ENCODE data around the gene PLOD2.

Gene PLOD2

DNA sequence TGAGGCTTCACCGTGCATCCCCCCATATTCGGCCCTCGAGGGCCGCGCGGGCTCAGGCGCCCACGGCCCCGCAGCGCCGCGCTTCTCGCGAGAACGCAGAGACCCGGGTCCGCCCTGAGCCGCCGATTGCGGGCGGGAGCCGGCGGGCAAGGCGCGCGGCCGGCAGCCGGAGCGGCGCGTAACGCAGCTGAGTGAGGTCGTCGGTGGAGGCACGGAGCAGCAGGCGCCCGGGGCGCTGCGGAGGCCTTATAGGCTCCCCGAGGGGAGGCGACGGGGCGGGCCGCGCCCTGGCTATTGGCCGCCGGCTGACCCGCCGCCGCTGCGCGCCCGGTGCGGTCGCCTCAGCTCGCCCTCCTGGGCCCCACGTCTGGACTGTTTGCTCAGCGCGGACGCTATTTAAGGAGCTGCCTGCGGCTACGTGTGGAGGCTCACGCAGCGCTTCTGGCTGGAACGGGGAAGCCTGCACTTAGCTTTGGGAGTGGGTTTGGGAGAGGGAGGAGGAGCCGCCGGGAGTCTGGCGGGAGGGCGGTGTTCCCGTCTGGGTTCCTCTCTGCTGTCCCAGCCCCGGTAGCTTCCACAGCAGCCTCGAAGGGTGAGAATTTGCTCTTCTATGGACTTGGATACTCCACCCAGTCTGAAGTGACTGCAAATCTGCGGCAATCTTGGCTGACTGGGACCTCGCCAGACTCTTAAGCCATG, at the start of gene PLOD2:
Gene PLOD2 (minus strand): TSS at position 221 of the 699 bp plus-strand sequence. CDS start 195 bp downstream, at position 26.
- no peak for DNase-seq

DNA sequence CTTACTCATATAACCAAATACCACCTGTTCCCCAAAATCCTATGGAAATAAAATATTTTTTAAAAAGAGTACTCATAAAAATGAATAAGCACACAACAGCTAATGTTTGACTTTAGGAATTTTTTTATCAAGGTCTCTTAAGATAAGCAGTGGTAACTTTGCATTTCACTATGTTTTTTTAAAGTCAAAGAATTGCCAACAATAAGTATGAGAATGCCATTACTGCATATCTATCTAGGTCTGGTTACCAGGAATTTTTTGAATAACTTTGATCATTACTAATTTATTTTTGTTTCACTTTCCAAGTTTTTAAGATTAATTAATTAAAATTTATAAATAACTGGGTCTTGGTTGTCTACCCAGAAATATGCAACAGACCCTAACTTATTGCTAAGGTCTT, 48.4 kb upstream of the PLOD2 start:
- no peak for DNase-seq

DNA sequence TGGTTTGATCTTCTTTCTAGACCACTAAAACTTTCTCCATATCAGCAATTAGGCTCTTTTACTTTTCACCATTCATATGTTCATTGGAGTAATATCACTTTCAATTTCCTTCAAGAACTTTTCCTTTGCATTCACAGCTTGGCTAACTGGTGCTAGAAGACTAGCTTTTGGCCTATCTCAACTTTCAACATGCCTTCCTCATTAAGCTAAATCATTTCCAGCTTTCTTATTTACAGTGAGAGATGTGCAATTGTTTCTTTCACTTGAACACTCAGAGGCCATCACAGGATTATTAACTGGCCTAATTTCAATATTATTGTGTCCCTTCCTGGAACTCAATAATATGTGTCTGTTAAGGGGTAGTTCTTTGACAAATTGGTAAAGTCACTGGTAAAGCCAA, 42.8 kb upstream of the PLOD2 start:
- DNase-seq = no peak

DNA sequence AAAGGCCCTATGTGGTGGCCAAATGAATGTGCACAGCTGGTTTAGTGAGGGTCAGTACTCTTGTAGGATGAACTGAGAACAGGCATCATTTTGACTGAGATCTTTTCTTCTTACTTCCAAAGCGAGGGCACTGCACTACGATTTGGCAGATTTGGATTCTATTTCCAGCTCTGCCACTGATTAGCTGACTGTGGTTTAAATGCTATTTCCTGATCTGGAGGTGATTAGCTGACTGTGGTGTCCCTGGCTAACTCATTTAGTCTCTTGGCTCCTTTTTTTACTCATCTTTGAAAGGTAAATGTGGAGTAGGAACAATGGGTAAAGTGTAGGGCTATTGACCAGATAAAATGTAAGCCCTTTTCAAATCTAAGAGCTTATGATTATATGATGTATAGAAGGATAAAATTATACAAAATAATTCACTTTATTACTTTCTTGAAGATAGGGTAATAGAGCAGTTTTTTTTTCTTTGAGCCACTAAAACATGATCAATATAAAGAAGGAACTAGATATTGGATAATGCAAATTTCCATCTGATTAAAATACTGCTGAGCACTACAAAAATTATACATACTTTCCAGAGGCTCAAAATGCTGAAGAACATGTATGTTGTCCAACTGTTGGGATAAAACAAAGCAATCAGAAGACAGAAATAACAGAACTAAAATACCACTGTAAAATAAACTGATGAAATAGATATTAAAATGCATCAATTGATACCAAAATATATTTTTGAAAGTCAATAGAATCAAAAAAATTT, 39.7 kb upstream of the PLOD2 start:
- no peak for DNase-seq

DNA sequence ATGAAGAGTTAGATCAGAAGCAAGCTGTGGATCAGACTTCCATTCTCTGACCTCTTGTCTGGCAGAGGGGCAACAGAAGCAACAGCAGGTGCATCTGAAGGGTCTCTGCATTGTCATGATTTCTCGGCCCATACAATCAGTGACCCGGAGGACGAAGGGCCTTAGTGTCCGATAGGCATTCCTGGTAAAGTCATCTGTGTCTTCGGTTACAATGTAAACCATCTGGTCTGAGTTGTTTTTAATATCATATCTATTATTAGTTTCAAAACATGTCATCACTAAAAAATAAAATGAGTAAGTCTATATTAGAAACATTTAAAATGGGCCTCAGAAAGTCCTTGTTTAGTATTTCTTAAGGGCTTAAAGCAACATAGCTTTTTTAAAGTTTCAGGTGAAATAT, 38.8 kb upstream of the PLOD2 start:
- DNase-seq = no peak

DNA sequence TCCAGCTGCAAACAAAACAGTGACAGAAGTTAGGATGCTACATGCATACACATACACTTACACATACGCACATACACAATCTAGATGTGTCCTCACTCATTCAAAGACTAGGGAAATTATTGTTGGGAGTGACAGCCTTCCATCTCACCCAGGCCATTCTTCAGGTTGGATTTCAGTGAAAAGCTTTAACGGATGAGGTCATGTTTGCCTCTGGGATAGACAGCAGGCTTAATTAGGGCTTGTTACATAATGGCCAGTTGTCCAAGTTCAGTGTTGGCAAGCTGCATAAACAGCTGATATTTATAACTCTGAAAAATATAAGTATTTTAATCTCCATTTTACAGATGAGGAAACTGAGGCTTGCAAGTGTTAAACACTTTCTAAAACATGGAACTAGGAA, 35.8 kb upstream of the PLOD2 start:
- DNase-seq = no peak

DNA sequence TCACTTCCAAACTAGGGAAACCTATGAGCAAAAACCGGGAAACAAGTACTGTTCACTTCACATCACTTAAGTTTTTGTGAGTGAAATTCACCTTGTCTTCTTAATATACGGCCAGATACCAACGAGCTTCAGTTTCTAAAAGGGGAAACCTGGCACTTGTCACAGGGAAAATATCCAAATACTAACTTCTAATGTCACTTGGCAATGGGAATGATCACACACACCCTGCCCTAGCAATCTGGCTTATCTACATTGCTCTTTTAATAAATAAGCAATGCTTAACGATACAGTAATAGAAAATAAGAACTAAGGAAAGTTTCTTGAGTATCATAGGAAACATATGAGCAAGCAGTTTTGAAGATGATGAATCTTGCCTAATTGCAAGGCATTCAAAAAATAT, 34.6 kb upstream of the PLOD2 start:
- no peak for DNase-seq

DNA sequence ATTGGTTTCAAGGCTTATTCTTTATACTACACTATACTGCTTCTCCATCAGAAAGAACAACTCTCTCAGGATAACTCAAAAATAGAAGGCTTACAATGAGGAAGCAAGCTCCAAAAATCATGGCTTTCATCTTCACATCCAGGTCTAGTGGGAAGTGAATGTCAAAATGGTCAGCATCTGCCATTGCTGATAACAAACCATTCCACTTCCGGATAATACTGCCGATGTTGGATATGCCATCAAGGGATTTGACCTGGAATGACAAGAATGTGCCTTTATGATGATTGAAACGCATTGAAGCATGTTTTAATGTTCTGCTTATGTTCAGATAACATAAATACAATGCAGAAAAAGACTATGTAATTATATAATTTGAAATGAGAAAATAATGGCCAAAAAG, 34.0 kb upstream of the PLOD2 start:
- no peak for DNase-seq

DNA sequence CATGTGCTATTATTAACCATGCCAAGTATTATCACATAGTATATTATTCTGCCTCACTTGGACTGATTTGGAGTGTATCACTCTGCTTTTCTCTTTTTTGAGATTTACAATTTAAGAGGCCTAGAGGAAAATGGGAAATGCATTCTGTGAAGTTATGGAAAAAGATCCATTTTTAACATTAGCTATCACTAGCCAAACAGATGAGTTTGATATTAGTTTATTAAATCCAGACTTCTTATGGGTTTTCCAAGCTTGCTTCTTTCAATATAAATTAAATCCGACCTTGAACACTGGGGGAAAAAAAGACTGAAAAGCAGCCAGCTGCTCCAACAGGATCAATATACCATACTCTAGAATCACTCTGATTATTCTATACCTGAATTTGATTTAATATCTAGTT, 30.1 kb upstream of the PLOD2 start:
- DNase-seq = no peak

DNA sequence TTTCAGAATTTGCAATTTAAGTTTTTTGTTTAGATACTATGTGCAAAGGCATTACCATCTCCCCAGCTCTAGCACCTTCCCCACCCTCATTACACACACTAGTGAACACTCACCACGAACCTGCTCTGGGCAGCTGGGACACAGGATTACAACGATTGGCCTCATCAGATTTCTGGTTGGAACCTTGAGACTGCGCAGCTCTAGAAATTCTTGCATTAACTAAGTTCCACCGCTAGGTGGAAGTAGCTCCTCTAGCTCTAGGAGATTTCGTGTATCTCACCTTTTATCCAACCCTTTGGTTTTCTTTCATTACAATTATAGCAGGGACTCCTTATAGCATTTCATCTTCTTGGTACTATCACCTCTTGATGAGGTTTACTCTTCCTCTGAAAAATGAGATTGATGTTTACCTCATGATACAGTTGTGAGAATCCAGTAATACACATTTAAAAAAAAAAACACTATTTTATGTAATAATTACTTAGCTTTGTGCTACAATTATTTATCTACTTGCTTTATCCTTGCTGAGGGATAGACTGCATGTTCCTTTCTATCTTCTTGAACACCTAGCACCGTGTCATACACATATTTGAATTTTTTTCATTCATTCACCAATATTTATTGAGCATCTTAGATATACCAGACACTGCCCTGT, 28.7 kb upstream of the PLOD2 start:
- DNase-seq = no peak

DNA sequence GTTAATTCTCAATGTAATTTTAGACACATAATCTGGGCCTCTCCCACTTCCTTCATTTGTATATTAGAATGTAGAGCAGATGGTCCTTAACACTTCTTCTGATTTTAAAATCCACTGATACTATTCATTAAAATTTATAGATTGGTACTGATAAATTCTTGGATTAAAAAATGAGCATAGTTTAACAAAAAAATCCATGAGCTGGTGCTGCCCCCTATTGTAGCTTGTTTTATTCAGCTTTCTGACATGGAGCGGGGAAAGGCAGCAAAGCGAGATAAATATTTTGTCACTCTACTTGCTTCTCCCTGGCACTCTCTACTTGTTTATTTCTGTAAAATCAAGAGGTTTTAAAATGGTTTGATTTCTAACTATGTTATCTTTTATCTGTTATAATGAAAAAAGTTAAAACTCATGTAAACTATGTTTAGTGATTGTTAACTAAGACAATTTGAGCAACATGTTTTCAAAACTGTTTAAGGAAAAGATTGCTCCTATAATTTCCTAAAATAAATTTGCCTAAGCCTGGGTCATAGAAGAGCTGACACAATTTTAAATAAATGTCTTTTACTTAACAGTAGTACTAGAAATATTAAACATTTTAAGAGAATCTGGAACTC, 26.5 kb upstream of the PLOD2 start:
- no peak for DNase-seq

DNA sequence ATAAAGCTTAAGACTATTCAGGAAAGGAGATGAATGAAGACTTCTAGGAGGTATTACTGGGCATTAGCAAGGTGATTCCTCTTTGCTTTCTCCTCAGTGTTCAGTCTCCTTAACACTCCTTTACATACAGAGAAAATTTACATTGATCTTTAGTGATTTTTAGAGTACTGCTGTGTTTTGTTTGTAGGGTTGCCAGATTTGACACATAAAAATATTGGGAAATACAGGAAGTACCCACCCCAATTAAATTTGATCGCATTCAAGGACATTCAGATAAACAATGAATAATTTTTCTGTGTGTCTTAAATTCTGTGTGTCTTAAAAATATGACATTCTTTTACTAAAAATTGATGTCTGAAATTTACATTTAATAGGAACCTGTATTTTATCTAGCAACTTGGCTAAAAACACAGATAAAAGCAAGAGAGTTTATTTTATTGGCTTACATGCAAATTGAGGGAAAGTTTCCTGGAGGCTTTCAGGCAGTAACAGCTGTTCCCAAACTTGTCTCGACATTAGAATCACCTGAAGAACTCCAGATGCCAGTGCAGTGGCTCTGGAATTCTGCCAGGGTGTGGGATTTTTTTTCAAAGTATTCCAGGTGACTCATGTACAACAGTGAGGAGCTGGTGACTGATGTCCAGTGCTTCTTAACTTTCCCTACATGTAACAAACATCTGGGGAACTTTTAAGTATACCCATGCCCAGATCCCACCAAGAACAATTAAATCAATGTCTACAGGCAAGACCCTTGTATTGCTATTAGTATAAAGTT, 23.4 kb upstream of the PLOD2 start:
- no peak for DNase-seq

DNA sequence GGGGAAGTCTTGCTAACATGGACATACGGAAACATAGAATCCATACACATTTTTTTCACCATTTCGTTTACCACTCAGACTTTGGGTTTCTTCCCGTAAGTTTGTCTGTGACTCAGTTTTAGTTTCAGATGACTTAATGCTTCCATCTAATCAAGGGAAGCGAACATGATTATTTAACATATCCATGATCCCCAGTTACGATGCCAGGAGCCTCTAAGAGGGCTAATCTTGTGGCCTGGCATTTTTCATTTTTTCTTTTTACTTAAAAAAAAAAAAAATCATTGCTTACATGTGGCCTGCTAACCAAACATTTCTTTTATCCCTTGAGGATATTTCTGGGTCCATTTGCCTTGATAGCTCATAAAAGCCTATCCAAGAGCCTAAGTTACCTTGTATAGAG, 20.2 kb upstream of the PLOD2 start:
- no peak for DNase-seq

DNA sequence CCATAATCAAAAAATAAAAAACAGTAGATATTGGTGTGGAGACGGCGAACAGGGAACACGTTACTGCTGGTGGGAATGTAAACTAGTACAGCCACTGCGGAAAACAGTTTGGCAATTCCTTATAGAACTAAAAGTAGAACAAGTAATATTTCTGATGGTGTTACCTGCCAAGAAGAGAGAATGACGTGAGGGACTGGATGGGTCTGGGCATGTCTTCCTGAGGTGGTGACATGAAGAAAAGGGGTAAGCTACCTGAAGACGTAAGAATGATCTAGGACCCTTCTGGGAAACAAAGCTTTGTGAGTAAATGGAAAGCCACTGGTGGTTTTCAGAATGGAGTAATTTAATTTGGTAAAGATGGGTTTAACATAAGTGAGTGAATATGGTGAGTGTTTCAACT, 19.4 kb upstream of the PLOD2 start:
- no peak for DNase-seq

DNA sequence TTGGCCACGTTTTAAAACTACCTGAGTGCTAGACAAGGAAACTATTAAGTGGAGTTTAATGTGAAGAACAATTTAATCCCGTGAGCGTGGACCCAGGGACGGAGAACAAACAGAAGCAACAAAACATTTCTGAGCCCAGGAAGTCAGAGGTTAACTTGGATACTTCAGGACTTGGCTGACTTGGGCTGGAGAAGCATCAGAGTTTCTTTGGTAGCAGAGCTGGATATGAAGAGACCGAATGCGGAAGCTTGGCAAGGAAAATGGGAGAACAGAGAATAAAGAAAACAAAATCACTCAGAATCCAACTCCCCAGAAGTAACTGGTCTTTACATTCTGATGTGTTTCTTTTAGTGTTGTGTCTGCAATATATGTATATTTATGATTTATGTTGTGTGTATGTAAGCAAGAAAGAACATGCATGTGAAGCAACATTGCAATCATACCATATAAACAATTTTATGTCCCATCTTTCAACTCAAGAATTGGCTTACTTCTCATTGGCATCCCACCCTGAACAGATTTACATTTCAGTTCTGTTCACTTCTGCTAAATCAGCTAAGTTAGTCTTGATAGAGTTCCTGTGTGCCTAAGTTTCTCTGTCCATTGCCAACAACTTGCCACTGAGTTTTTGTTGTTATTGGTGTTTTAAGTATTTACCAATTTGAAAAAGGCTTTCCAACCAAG, 17.2 kb upstream of the PLOD2 start:
- DNase-seq = no peak

DNA sequence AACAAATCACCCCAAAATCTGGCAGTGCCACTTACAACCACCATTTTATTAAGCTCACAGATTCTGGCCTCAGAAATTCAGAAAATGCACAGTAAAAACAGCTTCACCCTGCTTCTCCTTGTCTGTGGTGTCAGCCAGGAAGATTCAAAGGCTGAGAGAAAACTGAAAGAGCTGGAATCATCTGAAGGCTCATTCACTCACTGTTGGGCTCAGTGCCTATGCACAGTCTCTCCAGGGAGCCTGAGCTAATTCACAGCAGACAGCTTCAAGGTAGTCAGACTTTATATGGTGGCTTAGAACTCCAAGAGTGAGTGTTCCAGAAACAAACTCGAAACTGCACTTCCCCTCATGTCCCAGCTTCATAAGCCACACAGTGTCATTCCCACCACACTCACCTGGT, 16.5 kb upstream of the PLOD2 start:
- DNase-seq = no peak

DNA sequence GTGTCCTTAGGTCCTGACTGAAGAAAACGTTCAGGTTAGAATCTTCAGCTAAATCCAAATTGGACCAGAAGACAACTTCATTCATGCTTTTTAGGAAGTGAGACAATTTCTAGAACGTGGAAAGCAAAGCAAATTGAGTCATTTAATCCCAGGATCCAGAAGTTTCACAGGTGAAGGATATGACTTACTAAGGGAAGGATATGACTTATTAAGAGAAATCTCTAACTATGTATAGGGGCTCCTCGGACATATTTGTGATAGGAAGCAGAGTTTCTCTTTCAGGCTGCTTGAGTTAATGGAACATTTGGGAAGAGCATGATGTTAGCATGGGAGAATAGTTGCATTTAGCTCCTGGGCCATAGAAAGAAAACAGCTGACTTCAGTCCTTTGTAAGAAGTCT, 16.1 kb upstream of the PLOD2 start:
- no peak for DNase-seq

DNA sequence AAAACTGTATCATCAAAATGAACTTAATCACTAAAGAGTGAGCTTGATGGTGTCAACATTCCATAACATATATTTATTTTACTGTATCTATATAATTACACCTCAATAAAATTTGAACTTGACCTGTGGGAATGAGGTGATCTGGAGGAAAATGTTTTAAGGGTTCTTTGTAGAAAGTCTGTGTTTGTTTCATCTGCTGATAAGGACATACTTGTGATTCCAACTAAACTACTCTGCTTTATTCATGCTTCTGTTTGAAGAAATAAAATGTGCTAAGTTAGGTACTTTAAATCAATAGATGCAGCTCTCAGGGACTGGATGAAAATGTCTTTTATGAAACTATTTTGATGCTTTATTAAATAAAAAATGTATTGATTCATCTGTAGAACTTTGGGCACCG, 11.6 kb upstream of the PLOD2 start:
- no peak for DNase-seq

DNA sequence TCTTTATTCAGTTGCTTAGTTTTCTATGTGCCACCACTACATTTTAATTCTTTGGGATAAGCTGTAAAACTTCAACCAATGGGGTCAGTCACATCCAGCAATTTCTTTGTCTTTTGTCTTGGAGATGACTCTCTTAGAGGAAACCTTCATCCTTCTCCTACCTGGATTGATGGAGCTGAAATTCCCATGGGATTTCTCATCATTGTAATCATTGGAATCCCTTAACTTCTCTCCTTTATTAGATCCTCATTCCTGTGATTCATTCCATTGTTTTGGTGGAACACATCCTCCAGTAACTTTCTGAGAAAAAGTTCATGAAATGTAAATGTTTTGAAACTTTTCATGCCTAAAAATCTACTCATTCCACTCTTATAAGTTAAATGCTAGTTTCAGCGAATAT, 9.6 kb upstream of the PLOD2 start:
- no peak for DNase-seq

DNA sequence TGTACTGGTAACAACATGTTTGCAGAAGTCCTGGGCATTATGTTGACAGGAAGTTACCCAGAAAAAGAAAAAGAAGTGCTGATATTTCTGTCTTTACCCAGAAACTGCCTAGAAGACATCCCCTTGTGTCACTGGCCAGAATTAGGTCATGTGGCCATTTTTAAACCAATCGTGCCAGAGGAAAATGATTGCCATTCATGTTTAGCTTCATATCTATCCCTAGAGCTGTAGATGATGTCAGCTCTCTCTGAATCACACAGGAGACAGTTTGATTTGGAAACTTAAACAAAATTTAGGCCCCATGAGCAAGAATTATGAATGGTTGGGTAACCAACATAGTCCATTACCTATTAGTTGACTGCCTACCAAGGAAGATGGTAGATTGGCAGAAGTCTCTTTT, 8.9 kb upstream of the PLOD2 start:
- no peak for DNase-seq

DNA sequence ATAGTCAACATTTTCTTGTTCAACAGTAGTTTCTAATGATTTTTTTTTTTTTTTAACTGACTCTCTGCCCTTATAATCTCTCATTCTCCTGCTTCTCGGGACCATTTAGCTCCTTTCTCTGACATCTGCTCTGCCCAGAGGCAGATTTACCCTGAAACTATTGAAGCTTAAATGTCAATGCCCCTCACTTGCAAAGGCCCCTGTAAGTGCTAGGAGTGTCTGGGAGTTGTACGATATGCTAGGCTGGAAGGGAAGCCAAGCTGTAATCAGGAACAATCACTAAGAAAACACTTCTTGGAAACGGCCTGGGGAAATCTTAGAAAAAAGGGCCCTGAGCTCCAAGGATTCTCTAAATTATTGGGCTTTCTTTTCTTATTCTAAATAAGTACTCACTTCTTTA, 5.8 kb upstream of the PLOD2 start:
- no peak for DNase-seq

DNA sequence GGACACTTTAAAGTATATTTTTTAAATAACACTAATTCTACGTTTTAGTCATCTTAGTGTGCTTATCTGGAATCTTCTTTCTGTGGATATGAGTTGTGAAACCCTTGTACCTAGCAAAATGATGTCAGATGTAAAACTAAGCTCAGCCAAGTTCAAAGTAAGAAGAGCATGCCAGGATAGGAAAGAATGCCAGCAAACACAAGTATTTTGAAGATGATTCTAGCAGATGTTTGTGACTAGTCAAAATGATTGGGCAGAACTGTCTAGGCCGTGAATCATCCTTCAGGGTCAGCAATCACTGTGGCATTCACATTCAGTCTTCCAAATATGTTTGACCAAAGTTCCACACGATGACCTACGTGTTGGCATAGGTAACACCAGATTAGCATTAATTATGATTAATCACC, 5.4 kb upstream of the PLOD2 start:
- DNase-seq = no peak
